ENCODE measurements around the gene CRTAC1. TPM values are rescaled to one million over a fixed set of nuclear protein-coding genes. Genes with fewer than 3 reads are reported as not detected.

Gene CRTAC1
- total and polyA plus RNA-seq, 9 of the 15 experiments (the other 6 are each of a cell fraction or from before 2014, with no cell fraction given), result not detected

GRCh38 chr10:97869091-97870042 is 161.1 kb downstream of the CRTAC1 start (continued):
- no peak for TF ChIP-seq MITF (IDR thresholded peaks at IDR 0.05)
- no peak for TF ChIP-seq HMG20A (CRISPR knock-in tag; conservative IDR thresholded peaks at IDR 0.05)
- no peak for TF ChIP-seq CEBPG (CRISPR knock-in tag; IDR thresholded peaks at IDR 0.05)
- no peak for TF ChIP-seq CEBPG (tag; conservative IDR thresholded peaks at IDR 0.05 in 1 of 2, IDR thresholded peaks at IDR 0.05 in 1 of 2)
- no peak for TF ChIP-seq ATF3 (IDR thresholded peaks at IDR 0.05)
- TF ChIP-seq ATF3 (CRISPR knock-in tag; conservative IDR thresholded peaks at IDR 0.05), result no peak
- TF ChIP-seq SRF (CRISPR knock-in tag; IDR thresholded peaks at IDR 0.05), result no peak
- no peak for TF ChIP-seq CC2D1A (IDR thresholded peaks at IDR 0.05)
- TF ChIP-seq ZNF140 (CRISPR knock-in tag; IDR thresholded peaks at IDR 0.05), result no peak
- no peak for TF ChIP-seq CHD2 (IDR thresholded peaks at IDR 0.05; ENCODE audit: low read depth, low read length)
- no peak for TF ChIP-seq ZNF766 (CRISPR knock-in tag; conservative IDR thresholded peaks at IDR 0.05)
- peak; percentile 66 for TF ChIP-seq L3MBTL2 (IDR thresholded peaks at IDR 0.05)
- TF ChIP-seq TAL1 (IDR thresholded peaks at IDR 0.05), result no peak
- TF ChIP-seq CTCF (IDR thresholded peaks at IDR 0.05 in 2 of 3, conservative IDR thresholded peaks at IDR 0.05 in 1 of 3; ENCODE audit: insufficient read depth in 2 of 3, low read depth in 1 of 3, low read length in 3 of 3), result peak; percentile 81 to 97 (median 96)
- no peak for TF ChIP-seq ZNF77 (CRISPR knock-in tag; IDR thresholded peaks at IDR 0.05)
- no peak for TF ChIP-seq ZNF324 (CRISPR knock-in tag; IDR thresholded peaks at IDR 0.05)
- no peak for TF ChIP-seq ZNF277 (CRISPR knock-in tag; IDR thresholded peaks at IDR 0.05; ENCODE audit: borderline replicate concordance)
- no peak for TF ChIP-seq PML (IDR thresholded peaks at IDR 0.05; ENCODE audit: low read length)
- TF ChIP-seq ZKSCAN8 (CRISPR knock-in tag; IDR thresholded peaks at IDR 0.05), result no peak
- no peak for TF ChIP-seq RAD51 (IDR thresholded peaks at IDR 0.05; ENCODE audit: borderline replicate concordance, low read depth)
- no peak for TF ChIP-seq YY1 (IDR thresholded peaks at IDR 0.05; ENCODE audit: borderline replicate concordance in 1 of 3, control insufficient read depth in 1 of 3, extremely low read depth in 1 of 3, insufficient read depth in 3 of 3, insufficient read length in 1 of 3, insufficient replicate concordance in 2 of 3, low read depth in 1 of 3, low read length in 2 of 3)
- no peak for TF ChIP-seq PHB (CRISPR knock-in tag; IDR thresholded peaks at IDR 0.05)
- no peak for TF ChIP-seq U2AF1 (optimal IDR thresholded peaks at IDR 0.05; ENCODE audit: low read depth, low read length)
